Sigmoid colon (tissue), 7 donors: Measurements from ENCODE around the gene FLVCR2. TPM values are rescaled to one million over a fixed set of nuclear protein-coding genes. Genes with fewer than 3 reads are reported as not detected.

Experiments
- DNase-seq: peaks from one replicate; pipeline ENCODE4 v3.0.0-alpha.2; 2019
- H3K27ac ChIP-seq, 4 donors: fragments of 200-600 bp; sonication (generic); one replicate each; pipeline ENCODE4 v1.5.1; 2016 to 2019; ENCODE audit warnings: mild to moderate bottlenecking in 1 of 4
- H3K27me3 ChIP-seq, 3 donors: fragments of 200-600 bp; sonication (generic); one replicate each; pipeline ENCODE4 v1.5.1; 2019; ENCODE audit warnings: mild to moderate bottlenecking in 1 of 3
- H3K36me3 ChIP-seq, 4 donors: fragments of 200-600 bp; sonication (generic); one replicate each; pipeline ENCODE4 v1.5.1; 2016 to 2019
- H3K4me1 ChIP-seq, 4 donors: fragments of 200-600 bp; sonication (generic); one replicate each; pipeline ENCODE4 v1.5.1; 2017 to 2019
- H3K4me3 ChIP-seq, 4 donors: fragments of 200-600 bp; sonication (generic); one replicate each; pipeline ENCODE4 v1.5.1; 2017 to 2019; ENCODE audit warnings: mild to moderate bottlenecking in 2 of 4, moderate library complexity in 1 of 4
- H3K9me3 ChIP-seq, 4 donors: fragments of 200-600 bp in 3 of 4; sonication (generic) in 3 of 4; one replicate each; pipeline versions ENCODE4 v1.5.1 to v1.6.1; 2013 to 2019
- CTCF ChIP-seq, 4 experiments: fragments of 450-650 bp in 3 of 4; fragments of 200-600 bp in 1 of 4; IDR thresholded peaks; one replicate each; pipeline ENCODE4 v1.5.1; 2016 to 2019; ENCODE audit warnings: antibody characterized with exemption in 4 of 4, mild to moderate bottlenecking in 3 of 4, moderate library complexity in 2 of 4
- EP300 ChIP-seq, 4 donors: sonication (generic); formaldehyde crosslinking; IDR thresholded peaks; one replicate each; pipeline ENCODE4 v1.6.1; 2017; ENCODE audit warnings: antibody characterized with exemption in 4 of 4
- POLR2A ChIP-seq, 2 donors: fragments of 450-650 bp; IDR thresholded peaks; one replicate each; pipeline ENCODE4 v1.6.1; 2016; ENCODE audit warnings: antibody characterized with exemption in 2 of 2, mild to moderate bottlenecking in 2 of 2, moderate library complexity in 2 of 2
- POLR2AphosphoS5 ChIP-seq, 4 donors: sonication (generic); formaldehyde crosslinking; IDR thresholded peaks; one replicate each; pipeline ENCODE4 v1.6.1; 2017; ENCODE audit warnings: antibody characterized with exemption in 4 of 4
- WGBS, 2 donors: extraction: QIAGEN DNeasy Blood & Tissue Kit; methylation state at CpG; one replicate each; pipeline ENCODE4 v1.1.7; 2013; 5-methylcytosine and 5-hydroxymethylcytosine counted together
- intact Hi-C: fragments of 100-400 bp; cut with DNase I; formaldehyde crosslinking; loops from one replicate; pipeline ENCODE4 v1.15.1; 2023
- polyA plus RNA-seq, 3 donors: library from polyadenylated mRNA; stranded (reverse); fragments of 200-250 nt; gene quantifications; one replicate each; pipeline ENCODE4 v1.2.3, GENCODE V29; 2013
- total RNA-seq, 4 donors: library from RNA; depleted of rRNA; stranded (reverse); fragments of >200 nt; gene quantifications; one replicate each; pipeline ENCODE4 v1.1.0, GENCODE V29; 2016
- donor health status: healthy with polysubstance abuse.
- donor health status: Bipolar disorder and iron deficiency.
- donor health status: healthy.

The FLVCR2 gene
- total and polyA plus RNA-seq, 7 donors = 2.4 to 14.8 (median 3.0) TPM

GRCh38 chr14:75551021-75551420, 27.4 kb upstream of the FLVCR2 start:
- TF ChIP-seq POLR2AphosphoS5 (IDR thresholded peaks at IDR 0.05) (no peak), POLR2A (IDR thresholded peaks at IDR 0.05) (no peak), CTCF (IDR thresholded peaks at IDR 0.05) (no peak), EP300 (IDR thresholded peaks at IDR 0.05) (no peak)
- peaks cover 0 to 60% (median 22%) of the 10 kb centered on the region in 4 donors for H3K4me1 ChIP-seq
- 78 to 88% methylated on average over 7 of the region's 7 CpGs for WGBS, 2 donors
- no peaks in the 10 kb centered on the region for H3K27me3 ChIP-seq
- H3K27ac ChIP-seq = peak overlapping the region in 1 of 4 donors; percentile 59
- intact Hi-C loops = no loop called here
- H3K4me3 ChIP-seq = no peak overlapping the region
- no peaks in the 10 kb centered on the region for H3K9me3 ChIP-seq
- no peaks in the 10 kb centered on the region for H3K36me3 ChIP-seq
- no peak for DNase-seq

DNA sequence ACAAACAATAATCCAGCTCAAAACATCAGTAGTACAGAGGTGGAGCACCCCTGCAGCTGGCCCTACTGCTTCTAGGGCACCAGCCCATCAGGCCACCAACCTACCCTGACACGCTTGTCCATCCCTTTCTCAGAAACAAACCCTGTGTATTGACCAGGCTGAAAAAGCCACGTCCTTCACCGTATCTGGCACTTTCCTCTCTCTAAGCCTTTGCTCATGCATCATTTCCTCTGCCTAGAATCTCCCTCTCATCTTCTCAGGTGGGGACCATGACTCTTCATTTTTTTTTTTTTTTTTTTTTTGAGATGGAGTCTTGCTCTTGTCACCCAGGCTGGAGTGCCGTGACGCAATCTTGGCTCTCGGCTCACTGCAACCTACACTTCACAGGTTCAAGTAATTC, 25.3 kb upstream of the FLVCR2 start:
- H3K4me3 ChIP-seq = no peak overlapping the region
- no peaks in the 10 kb centered on the region for H3K27me3 ChIP-seq
- 95 to 97% methylated on average over 6 of the region's 6 CpGs for WGBS, 2 donors
- TF ChIP-seq POLR2A (IDR thresholded peaks at IDR 0.05) = no peak
- intact Hi-C loops = no loop called here
- H3K36me3 ChIP-seq = no peaks in the 10 kb centered on the region
- H3K4me1 ChIP-seq = peaks cover 0 to 54% (median 22%) of the 10 kb centered on the region in 4 donors
- H3K9me3 ChIP-seq = no peaks in the 10 kb centered on the region
- peak overlapping the region in 1 of 4 donors; percentile 33 for H3K27ac ChIP-seq
- DNase-seq = no peak

DNA sequence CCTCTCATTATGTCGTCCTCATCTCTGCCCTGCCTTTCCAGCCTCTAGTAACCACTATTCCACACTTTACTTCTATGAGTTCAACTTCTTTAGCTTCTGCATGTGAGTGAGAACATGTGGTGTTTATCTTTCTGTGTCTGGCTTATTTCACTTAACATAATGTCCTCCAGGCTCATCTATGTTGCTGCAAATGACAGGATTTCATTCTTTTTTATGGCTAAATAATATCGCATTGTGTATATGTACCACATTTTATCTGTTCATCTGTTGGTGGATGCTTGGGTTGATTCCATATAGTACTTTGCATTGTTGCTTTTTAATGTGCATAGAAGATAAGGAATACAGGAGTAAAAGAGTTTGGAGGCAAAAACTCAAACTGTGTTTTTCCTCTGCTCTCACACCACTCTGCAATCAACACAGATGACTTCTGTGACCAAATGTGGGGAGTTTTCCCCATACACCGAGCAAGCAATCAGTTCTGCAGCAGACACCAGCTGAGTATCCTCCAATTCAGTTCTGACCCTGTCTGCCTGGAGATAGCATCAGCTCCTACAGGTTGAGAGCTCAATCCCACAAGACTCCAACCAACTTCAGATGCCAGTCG, 24.6 kb upstream of the FLVCR2 start:
- Histone ChIP-seq H3K4me1 (peaks cover 0 to 46% (median 22%) of the 10 kb centered on the region in 4 donors), H3K9me3 (no peaks in the 10 kb centered on the region), H3K36me3 (no peaks in the 10 kb centered on the region), H3K27ac (peak overlapping the region in 2 of 4 donors; percentile 10 to 33), H3K4me3 (no peak overlapping the region), H3K27me3 (no peaks in the 10 kb centered on the region)
- intact Hi-C loops = no loop called here
- DNase-seq = no peak
- 68 to 74% methylated on average over 4 of the region's 4 CpGs for WGBS, 2 donors
- TF ChIP-seq POLR2A (IDR thresholded peaks at IDR 0.05) = no peak
- no peak for TF ChIP-seq EP300 (IDR thresholded peaks at IDR 0.05)
- peak; percentile 33 to 80 (median 66) for TF ChIP-seq POLR2AphosphoS5 (IDR thresholded peaks at IDR 0.05)
- no peak for TF ChIP-seq CTCF (IDR thresholded peaks at IDR 0.05)

GRCh38 chr14:75554482-75554881, 23.9 kb upstream of the FLVCR2 start:
- TF ChIP-seq POLR2A (IDR thresholded peaks at IDR 0.05) (no peak), EP300 (IDR thresholded peaks at IDR 0.05) (no peak), POLR2AphosphoS5 (IDR thresholded peaks at IDR 0.05) (no peak), CTCF (IDR thresholded peaks at IDR 0.05) (no peak)
- peaks cover 0 to 40% (median 22%) of the 10 kb centered on the region in 4 donors for H3K4me1 ChIP-seq
- WGBS, 2 donors = 44 to 62% methylated on average over 2 of the region's 2 CpGs

DNA sequence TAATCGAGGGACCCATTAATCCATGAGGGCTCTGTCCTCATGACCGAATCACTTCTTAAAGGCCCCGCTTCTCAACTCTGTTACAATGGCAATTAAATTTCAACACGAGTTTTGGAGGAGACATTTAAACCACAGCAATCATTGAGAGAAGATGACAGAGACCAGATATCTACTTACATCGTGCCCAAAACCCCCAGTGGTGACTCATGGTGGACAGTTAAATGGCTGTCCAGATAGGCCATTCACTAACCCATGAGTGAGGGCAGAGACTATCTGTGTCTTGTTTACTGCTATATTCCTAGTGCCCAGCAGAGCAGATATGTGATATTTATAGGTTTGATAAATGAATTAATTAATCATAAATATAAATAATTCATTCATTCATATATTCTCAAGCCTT, 20.0 kb upstream of the FLVCR2 start:
- intact Hi-C loops = no loop called here
- WGBS, 2 donors = 87 to 88% methylated on average over 5 of the region's 5 CpGs
- no peak for DNase-seq
- peaks cover 0 to 28% (median 16%) of the 10 kb centered on the region in 4 donors for H3K4me1 ChIP-seq
- no peaks in the 10 kb centered on the region for H3K9me3 ChIP-seq
- no peak overlapping the region for H3K27ac ChIP-seq
- H3K27me3 ChIP-seq = no peaks in the 10 kb centered on the region
- no peak overlapping the region for H3K4me3 ChIP-seq
- H3K36me3 ChIP-seq = no peaks in the 10 kb centered on the region
- TF ChIP-seq POLR2AphosphoS5 (IDR thresholded peaks at IDR 0.05) (no peak), EP300 (IDR thresholded peaks at IDR 0.05) (no peak), POLR2A (IDR thresholded peaks at IDR 0.05) (no peak), CTCF (IDR thresholded peaks at IDR 0.05) (no peak)

More at GRCh38 chr14:75554482-75554881, 23.9 kb upstream of the FLVCR2 start:
- Histone ChIP-seq H3K27ac (peak overlapping the region in 2 of 4 donors; percentile 10 to 33), H3K27me3 (no peaks in the 10 kb centered on the region), H3K4me3 (no peak overlapping the region), H3K36me3 (no peaks in the 10 kb centered on the region), H3K9me3 (no peaks in the 10 kb centered on the region)
- no peak for DNase-seq
- intact Hi-C loops = no loop called here
